H1 (cell line): Measurements from ENCODE around the gene CBLC. TPM values are rescaled to one million over a fixed set of nuclear protein-coding genes. Genes with fewer than 3 reads are reported as not detected.

Source experiments
- CTCF ChIA-PET: fragments of 300-600 bp; sonication (Branson Sonifier 250); formaldehyde crosslinking; loops from one replicate; lab custom pipeline; 2021; ENCODE audit not compliant: partially characterized antibody; lab: Charles Lee
- POLR2A ChIA-PET: fragments of 300-600 bp; sonication (Branson Sonifier 250); formaldehyde crosslinking; loops from one replicate; lab custom pipeline; 2021; ENCODE audit warnings: inconsistent platforms; ENCODE audit not compliant: partially characterized antibody; lab: Charles Lee
- DNase-seq, 2 experiments: peaks; one replicate each; pipeline versions ENCODE4 v3.0.0 to v3.0.0-alpha.2; 2010 to 2022; ENCODE audit warnings: low spot score in 2 of 2, low read depth in 1 of 2, mixed read lengths in 1 of 2
- FAIRE-seq: peaks from 2 replicates; lab custom pipeline; 2011; peaks lifted over from hg19 to GRCh38; lab: Jason Lieb, UNC
- H2AFZ ChIP-seq: 2 replicates; pipeline ENCODE4 v1.8.1; 2012; ENCODE audit warnings: low read length, inconsistent platforms
- H2AK5ac ChIP-seq: 2 replicates; pipeline ENCODE4 v1.6.1; 2013; ENCODE audit warnings: low read depth, low read length
- H2BK120ac ChIP-seq: replicated peaks from 2 replicates; pipeline ENCODE3; 2013; ENCODE audit warnings: low read depth, low read length, inconsistent platforms
- H2BK12ac ChIP-seq: 2 replicates; pipeline ENCODE4 v1.6.1; 2013; ENCODE audit warnings: low read depth, low read length
- H2BK15ac ChIP-seq: 2 replicates; pipeline ENCODE4 v1.6.1; 2013; ENCODE audit warnings: low read length
- H2BK20ac ChIP-seq: 2 replicates; pipeline ENCODE4 v1.6.1; 2013; ENCODE audit warnings: low read length
- H2BK5ac ChIP-seq: 2 replicates; pipeline ENCODE4 v1.6.1; 2013; ENCODE audit warnings: low read depth, low read length
- H3K14ac ChIP-seq: 2 replicates; pipeline ENCODE4 v1.6.1; 2013; ENCODE audit warnings: inconsistent platforms; ENCODE audit not compliant: insufficient read length
- H3K18ac ChIP-seq: 2 replicates; pipeline ENCODE4 v1.6.1; 2013; ENCODE audit warnings: low read length; ENCODE audit errors: extremely low read depth
- H3K23ac ChIP-seq: 2 replicates; pipeline ENCODE4 v1.6.1; 2013; ENCODE audit warnings: inconsistent platforms; ENCODE audit not compliant: insufficient read length
- H3K23me2 ChIP-seq: 2 replicates; pipeline ENCODE4 v1.6.1; 2013; ENCODE audit warnings: low read depth, low read length
- H3K27ac ChIP-seq: 2 replicates; pipeline ENCODE4 v1.6.1; 2011; ENCODE audit warnings: low read depth, low read length, inconsistent platforms
- H3K27me3 ChIP-seq, 4 experiments: replicated peaks in 1 of 4; 1 replicate in 1 of 4; 2 replicates in 3 of 4; pipeline versions ENCODE4 v1.6.1 to v1.8.1; 2011 to 2013; ENCODE audit warnings: low read length in 3 of 4, mild to moderate bottlenecking in 3 of 4, inconsistent platforms in 2 of 4, mixed read lengths in 2 of 4, moderate library complexity in 1 of 4; ENCODE audit not compliant: control insufficient read depth in 3 of 4, insufficient read depth in 3 of 4; ENCODE audit errors: extremely low read depth in 1 of 4
- H3K36me3 ChIP-seq, 4 experiments: 2 replicates each; pipeline versions ENCODE4 v1.6.1 to v1.8.1; 2011 to 2013; ENCODE audit warnings: mild to moderate bottlenecking in 4 of 4, low read length in 3 of 4, moderate library complexity in 2 of 4, control low read depth in 1 of 4, inconsistent platforms in 1 of 4; ENCODE audit not compliant: insufficient read depth in 4 of 4, control insufficient read depth in 2 of 4
- H3K4ac ChIP-seq: replicated peaks from 2 replicates; pipeline ENCODE3; 2013; ENCODE audit warnings: low read length, low read depth, mixed read lengths, inconsistent platforms; ENCODE audit not compliant: insufficient read length
- H3K4me1 ChIP-seq, 4 experiments: replicated peaks in 1 of 4; 1 replicate in 1 of 4; 2 replicates in 3 of 4; pipeline versions ENCODE4 v1.6.1 to v1.8.1; 2011 to 2013; ENCODE audit warnings: low read length in 3 of 4, inconsistent platforms in 2 of 4, mixed read lengths in 1 of 4; ENCODE audit not compliant: insufficient read depth in 4 of 4, control insufficient read depth in 3 of 4
- H3K4me2 ChIP-seq, 2 experiments: 2 replicates each; pipeline versions ENCODE4 v1.6.1 to v1.8.1; 2011 to 2013; ENCODE audit warnings: low read depth in 2 of 2, low read length in 2 of 2, control low read depth in 1 of 2, inconsistent platforms in 1 of 2, mild to moderate bottlenecking in 1 of 2; ENCODE audit not compliant: insufficient read depth in 1 of 2
- H3K4me3 ChIP-seq, 4 experiments: fragments of 200-600, 300-600 bp in 1 of 4; sonication (generic), shearing (Covaris generic), sonication (Bioruptor Twin) in 1 of 4; 2 replicates each; pipeline versions ENCODE4 v1.5.1 to v1.8.1; 2011 to 2016; ENCODE audit warnings: low read length in 4 of 4, low read depth in 3 of 4, control low read depth in 2 of 4, inconsistent platforms in 2 of 4, mild to moderate bottlenecking in 2 of 4, mixed read lengths in 1 of 4, moderate library complexity in 1 of 4; ENCODE audit not compliant: insufficient read depth in 2 of 4; ENCODE audit errors: extremely low read depth in 1 of 4
- H3K56ac ChIP-seq: replicated peaks from 2 replicates; pipeline ENCODE3; 2013; ENCODE audit warnings: low read depth, mild to moderate bottlenecking, mixed read lengths, low read length, inconsistent platforms; ENCODE audit not compliant: insufficient read length
- H3K79me1 ChIP-seq: 2 replicates; pipeline ENCODE4 v1.6.1; 2013; ENCODE audit warnings: low read depth, low read length, control low read depth
- H3K79me2 ChIP-seq, 2 experiments: 2 replicates each; pipeline versions ENCODE4 v1.6.1 to v1.8.1; 2012 to 2013; ENCODE audit warnings: low read length in 2 of 2, mild to moderate bottlenecking in 2 of 2, inconsistent platforms in 1 of 2; ENCODE audit not compliant: insufficient read depth in 2 of 2, control insufficient read depth in 1 of 2
- H3K9ac ChIP-seq, 4 experiments: replicated peaks in 1 of 4; 1 replicate in 1 of 4; 2 replicates in 3 of 4; pipeline versions ENCODE4 v1.6.1 to v1.8.1; 2011 to 2013; ENCODE audit warnings: low read depth in 3 of 4, low read length in 3 of 4, control low read depth in 2 of 4, mild to moderate bottlenecking in 2 of 4, moderate library complexity in 2 of 4, inconsistent platforms in 1 of 4; ENCODE audit errors: extremely low read depth in 1 of 4
- H3K9me3 ChIP-seq, 2 experiments: 2 replicates each; pipeline versions ENCODE4 v1.6.1 to v1.8.1; 2012 to 2013; ENCODE audit warnings: mild to moderate bottlenecking in 2 of 2, moderate library complexity in 2 of 2, control low read depth in 1 of 2, inconsistent platforms in 1 of 2, low read depth in 1 of 2, low read length in 1 of 2, mixed read lengths in 1 of 2; ENCODE audit not compliant: insufficient read depth in 2 of 2
- H4K20me1 ChIP-seq, 2 experiments: replicated peaks in 1 of 2; 2 replicates each; pipeline versions ENCODE3 to v1.8.1; 2011 to 2013; ENCODE audit warnings: inconsistent platforms in 2 of 2, low read length in 2 of 2, mild to moderate bottlenecking in 1 of 2; ENCODE audit not compliant: insufficient read depth in 2 of 2, control insufficient read depth in 1 of 2
- H4K5ac ChIP-seq: 2 replicates; pipeline ENCODE4 v1.6.1; 2013; ENCODE audit warnings: low read length, low read depth, mixed read lengths, inconsistent platforms; ENCODE audit not compliant: insufficient read length
- H4K8ac ChIP-seq: 2 replicates; pipeline ENCODE4 v1.8.0; 2013; ENCODE audit warnings: mild to moderate bottlenecking, moderate library complexity, low read length, inconsistent platforms; ENCODE audit not compliant: insufficient read depth; ENCODE audit errors: extremely low read depth
- H4K91ac ChIP-seq: replicated peaks from 2 replicates; pipeline ENCODE3; 2013; ENCODE audit warnings: low read length, mixed read lengths, inconsistent platforms; ENCODE audit not compliant: insufficient read length
- BCL11A ChIP-seq, 2 experiments: IDR thresholded peaks; one replicate each; pipeline ENCODE4 v1.6.1; 2011; ENCODE audit warnings: low read depth in 2 of 2, low read length in 2 of 2, mild to moderate bottlenecking in 2 of 2
- EZH2 ChIP-seq: fragments of 200-600 bp; sonication (generic); IDR thresholded peaks from 2 replicates; pipeline ENCODE4 v1.7.1; 2012; ENCODE audit warnings: low read depth, mild to moderate bottlenecking, moderate library complexity, low read length, inconsistent platforms; ENCODE audit not compliant: severe bottlenecking
- GTF2F1 ChIP-seq: IDR thresholded peaks from 2 replicates; pipeline ENCODE4 v1.6.1; 2012; ENCODE audit warnings: low read depth, low read length, improper control_type of control experiment, borderline replicate concordance
- JUN ChIP-seq: IDR thresholded peaks from 2 replicates; pipeline ENCODE4 v1.6.1; 2011; ENCODE audit warnings: low read depth, mild to moderate bottlenecking, improper control_type of control experiment, low read length
- MAX ChIP-seq: IDR thresholded peaks from 2 replicates; pipeline ENCODE4 v1.6.1; 2012; ENCODE audit warnings: inconsistent platforms
- POLR2A ChIP-seq, 2 experiments: IDR thresholded peaks; 1 replicate in 1 of 2; 2 replicates in 1 of 2; pipeline ENCODE4 v1.6.1; 2011; ENCODE audit warnings: low read depth in 2 of 2, low read length in 2 of 2, mild to moderate bottlenecking in 2 of 2; ENCODE audit errors: control extremely low read depth in 1 of 2
- POLR2AphosphoS5 ChIP-seq: IDR thresholded peaks from 2 replicates; pipeline ENCODE4 v1.6.1; 2011; ENCODE audit warnings: low read depth, low read length
- RAD21 ChIP-seq, 2 experiments: IDR thresholded peaks in 1 of 2; conservative IDR thresholded peaks in 1 of 2; 2 replicates each; pipeline ENCODE4 v1.6.1; 2011; ENCODE audit warnings: low read depth in 2 of 2, low read length in 2 of 2, improper control_type of control experiment in 1 of 2, inconsistent platforms in 1 of 2, mild to moderate bottlenecking in 1 of 2, moderate library complexity in 1 of 2
- SP2 ChIP-seq: IDR thresholded peaks from 2 replicates; pipeline ENCODE4 v1.6.1; 2012; ENCODE audit warnings: mild to moderate bottlenecking, low read length, inconsistent platforms
- YY1 ChIP-seq: IDR thresholded peaks from 2 replicates; pipeline ENCODE4 v1.6.1; 2011; ENCODE audit warnings: low read depth, mild to moderate bottlenecking, low read length
- WGBS, 2 experiments: shearing (Covaris generic) in 1 of 2; methylation state at CpG; one replicate each; pipeline versions ENCODE4 v1.1.6 to v1.1.7; 2013 to 2015; ENCODE audit warnings: low lambda C conversion rate in 2 of 2, mixed read lengths in 2 of 2, inconsistent platforms in 1 of 2, low coverage in 1 of 2, missing lambda C conversion rate in 1 of 2; ENCODE audit not compliant: insufficient replicate concordance in 2 of 2, insufficient coverage in 1 of 2, insufficient read length in 1 of 2; ENCODE audit errors: extremely low coverage in 1 of 2, missing lambda C conversion rate in 1 of 2; 5-methylcytosine and 5-hydroxymethylcytosine counted together
- polyA plus RNA-seq, 7 experiments: library from polyadenylated mRNA; depleted of rRNA in 3 of 7; stranded (reverse) in 5 of 7; unstranded in 2 of 7; fragments of >200 nt in 5 of 7; fragments of 200-250 nt in 2 of 7; gene quantifications; 1 replicate in 5 of 7; 2 replicates in 1 of 7; 4 replicates in 1 of 7; pipeline versions ENCODE4 v1.2.1 to v1.2.3, GENCODE V29; 2011 to 2013; ENCODE audit warnings: missing spikeins in 2 of 7, mixed read lengths in 2 of 7
- total RNA-seq: library from RNA; stranded (reverse); fragmentation: NEBNext Ultra II Directional; extraction: Animal tissue kit (Norgen Biotek cat#: 25700); gene quantifications from 2 replicates; pipeline ENCODE4 v1.2.1, GENCODE V29; 2021

CBLC gene
- total and polyA plus RNA-seq, 2 of the 8 experiments (the other 6 are each of a cell fraction or from before 2014, with no cell fraction given): 17.4 to 35.7 TPM

DNA sequence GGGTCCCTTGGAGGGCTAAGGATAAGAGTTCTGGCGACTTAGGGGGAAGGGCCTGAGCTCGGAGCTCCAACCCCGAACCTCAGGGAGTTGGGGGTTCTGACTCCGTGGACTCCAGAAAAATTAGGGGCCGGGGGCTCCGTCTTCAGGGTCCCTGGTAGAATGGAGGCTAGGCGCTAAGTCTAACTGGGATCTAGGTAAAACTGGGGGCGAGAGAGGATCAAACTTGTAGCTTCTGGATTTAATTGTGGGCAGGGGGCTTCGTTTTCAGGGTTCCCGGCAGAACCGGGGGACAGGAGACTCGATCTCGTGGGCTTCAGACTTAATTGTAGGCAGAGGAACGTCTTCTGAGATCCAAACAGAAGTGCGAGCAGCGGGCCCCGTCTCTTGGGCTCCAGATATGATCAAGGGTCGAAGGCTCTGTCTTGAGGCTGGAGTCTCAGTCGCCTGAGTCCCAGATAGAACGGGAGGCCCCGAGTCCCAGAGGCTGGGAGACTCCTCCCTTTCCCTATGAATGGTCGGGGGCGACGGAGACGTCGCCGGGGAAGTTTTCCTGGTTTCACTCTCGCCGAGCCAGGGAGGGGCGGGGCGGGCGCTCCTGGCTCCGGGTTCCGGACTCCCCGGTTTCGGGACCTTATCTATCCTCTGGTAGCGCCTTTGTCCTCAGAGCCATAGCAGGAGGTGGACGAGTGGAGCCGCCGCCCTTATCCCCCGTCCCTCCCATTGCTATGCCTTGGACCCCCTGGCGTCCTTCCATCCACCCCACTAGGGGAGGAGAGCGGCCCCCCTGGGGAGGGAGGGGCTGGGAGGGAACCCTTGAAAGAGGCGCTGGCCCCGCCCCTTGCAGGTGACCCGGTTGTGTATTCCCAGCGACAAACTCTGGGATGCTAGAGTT lies 69.7 kb downstream of the CBLC start:
- Histone ChIP-seq H3K18ac (peak overlapping the region; percentile 93), H2BK5ac (peak overlapping the region; percentile 88), H3K14ac (no peak overlapping the region), H3K4me1 (peaks cover 14 to 24% (median 16%) of the 10 kb centered on the region in 4 experiments), H2BK15ac (no peak overlapping the region), H3K9ac (peak overlapping the region; percentile 83 to 90 (median 88)), H3K36me3 (no peaks in the 10 kb centered on the region), H2BK20ac (peak overlapping the region; percentile 32; the same call in 1 of the 2 replicates), H4K5ac (peak overlapping the region; percentile 61), H3K27ac (peak overlapping the region; percentile 92), H3K4me2 (peak overlapping the region; percentile 85 to 95), H2AK5ac (0 out of 2 replicates have a peak overlapping the region, but pooled peaks have one; percentile 65), H3K56ac (peak overlapping the region; percentile 87), H3K79me1 (peaks cover 13% of the 10 kb centered on the region), H4K91ac (peak overlapping the region; percentile 72), H4K20me1 (peaks cover 18 to 27% of the 10 kb centered on the region in 2 experiments), H3K23ac (no peak overlapping the region), H4K8ac (peak overlapping the region; percentile 81; the same call in 1 of the 2 replicates), H2AFZ (no peak overlapping the region), H3K27me3 (no peaks in the 10 kb centered on the region), H3K4ac (peak overlapping the region; percentile 58), H2BK120ac (peak overlapping the region; percentile 62), H3K4me3 (peak overlapping the region; percentile 77 to 98 (median 92)), H3K79me2 (peaks cover 19 to 55% of the 10 kb centered on the region in 2 experiments), H3K9me3 (no peaks in the 10 kb centered on the region), H3K23me2 (peaks cover 18% of the 10 kb centered on the region), H2BK12ac (peak overlapping the region; percentile 84; the same call in 1 of the 2 replicates)
- FAIRE-seq (no peak), DNase-seq (peak in 1 of 2 experiments; percentile 78)
- ChIA-PET CTCF (interaction anchor here (0.9 to 2.5 kb wide), 12 partner anchors 17 to 340 kb away, joined by 3 to 19 read pairs (median 4); partner anchors contain the start of genes BCAM and CBLC), POLR2A (interaction anchor here (0.6 to 6.6 kb wide), 25 partner anchors 11 to 231 kb away, joined by 3 to 65 read pairs (median 5); partner anchors contain the start of genes APOE, BCAM, GEMIN7 and TOMM40)
- WGBS, 2 experiments: 1% methylated on average over 35 of the region's 47 CpGs; no CpG with 5 or more reads in 1 of the 2 experiments
- TF ChIP-seq POLR2A (IDR thresholded peaks at IDR 0.05; ENCODE audit: control extremely low read depth in 1 of 2, low read depth in 2 of 2, low read length in 2 of 2): peak; percentile 47 to 55; a peak in 2 of 3 replicates
- TF ChIP-seq MAX: no peak
- no peak for TF ChIP-seq EZH2
- TF ChIP-seq BCL11A (IDR thresholded peaks at IDR 0.05; ENCODE audit: low read depth in 2 of 2, low read length in 2 of 2): no peak
- TF ChIP-seq GTF2F1: no peak
- TF ChIP-seq SP2: no peak
- TF ChIP-seq RAD21 (IDR thresholded peaks at IDR 0.05 in 1 of 2, conservative IDR thresholded peaks at IDR 0.05 in 1 of 2; ENCODE audit: low read depth in 2 of 2, low read length in 2 of 2): no peak
- TF ChIP-seq JUN: no peak
- peak; percentile 59 for TF ChIP-seq POLR2AphosphoS5
- TF ChIP-seq YY1: no peak
